ENCODE results near the gene AXDND1.
"Not testable (repeated sequence)": the region's sequence is repeated elsewhere in the genome, so short reads cannot be mapped to it uniquely, and the experiment has no call there.

Gene AXDND1

DNA sequence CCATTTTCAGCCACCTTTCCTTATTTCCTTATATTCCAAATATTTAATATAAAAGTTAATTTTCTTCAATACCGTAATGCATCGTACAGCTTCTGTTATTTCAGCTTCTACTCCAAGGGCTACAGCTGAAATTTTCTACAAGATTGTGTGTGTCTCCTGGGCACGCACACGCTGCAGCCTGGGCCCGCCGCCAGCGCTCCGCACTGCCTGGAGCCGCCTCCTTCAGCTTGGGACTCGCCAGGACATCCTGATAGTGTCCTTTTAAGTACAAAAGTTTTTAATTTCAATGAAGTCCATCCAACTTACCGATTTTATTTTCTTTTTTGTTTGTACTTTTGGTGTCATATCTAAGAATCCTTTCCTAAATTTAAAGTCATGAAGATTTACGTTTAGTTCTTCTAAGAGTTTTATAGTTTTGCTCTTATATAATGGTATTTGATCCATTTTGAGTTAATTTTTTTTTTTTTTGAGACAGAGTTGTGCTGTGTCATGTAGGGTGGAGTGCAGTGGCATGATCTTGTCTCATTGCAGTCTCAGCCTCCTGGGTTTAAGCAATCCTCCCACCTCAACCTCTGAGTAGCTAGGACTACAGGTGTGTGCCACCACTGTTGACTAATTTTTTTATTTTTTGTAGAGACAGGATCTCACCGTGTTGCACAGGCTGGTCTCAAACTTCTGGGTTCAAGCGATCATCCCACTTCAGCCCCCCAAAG is 82.8 kb downstream of the AXDND1 start:
- H3K4me3 ChIP-seq (ENCODE audit: low read depth, low read length), result no peak overlapping the region
- DNase-seq (ENCODE audit: low read depth), result no peak
- in situ Hi-C loops (cut with HindIII; ENCODE audit: low sequenced_read_pairs), result no loop called here
- TF ChIP-seq, protein P1, sequence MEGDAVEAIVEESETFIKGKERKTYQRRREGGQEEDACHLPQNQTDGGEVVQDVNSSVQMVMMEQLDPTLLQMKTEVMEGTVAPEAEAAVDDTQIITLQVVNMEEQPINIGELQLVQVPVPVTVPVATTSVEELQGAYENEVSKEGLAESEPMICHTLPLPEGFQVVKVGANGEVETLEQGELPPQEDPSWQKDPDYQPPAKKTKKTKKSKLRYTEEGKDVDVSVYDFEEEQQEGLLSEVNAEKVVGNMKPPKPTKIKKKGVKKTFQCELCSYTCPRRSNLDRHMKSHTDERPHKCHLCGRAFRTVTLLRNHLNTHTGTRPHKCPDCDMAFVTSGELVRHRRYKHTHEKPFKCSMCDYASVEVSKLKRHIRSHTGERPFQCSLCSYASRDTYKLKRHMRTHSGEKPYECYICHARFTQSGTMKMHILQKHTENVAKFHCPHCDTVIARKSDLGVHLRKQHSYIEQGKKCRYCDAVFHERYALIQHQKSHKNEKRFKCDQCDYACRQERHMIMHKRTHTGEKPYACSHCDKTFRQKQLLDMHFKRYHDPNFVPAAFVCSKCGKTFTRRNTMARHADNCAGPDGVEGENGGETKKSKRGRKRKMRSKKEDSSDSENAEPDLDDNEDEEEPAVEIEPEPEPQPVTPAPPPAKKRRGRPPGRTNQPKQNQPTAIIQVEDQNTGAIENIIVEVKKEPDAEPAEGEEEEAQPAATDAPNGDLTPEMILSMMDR (IDR thresholded peaks at IDR 0.05; ENCODE audit: low read depth, low read length, missing control alignments), result no peak

DNA sequence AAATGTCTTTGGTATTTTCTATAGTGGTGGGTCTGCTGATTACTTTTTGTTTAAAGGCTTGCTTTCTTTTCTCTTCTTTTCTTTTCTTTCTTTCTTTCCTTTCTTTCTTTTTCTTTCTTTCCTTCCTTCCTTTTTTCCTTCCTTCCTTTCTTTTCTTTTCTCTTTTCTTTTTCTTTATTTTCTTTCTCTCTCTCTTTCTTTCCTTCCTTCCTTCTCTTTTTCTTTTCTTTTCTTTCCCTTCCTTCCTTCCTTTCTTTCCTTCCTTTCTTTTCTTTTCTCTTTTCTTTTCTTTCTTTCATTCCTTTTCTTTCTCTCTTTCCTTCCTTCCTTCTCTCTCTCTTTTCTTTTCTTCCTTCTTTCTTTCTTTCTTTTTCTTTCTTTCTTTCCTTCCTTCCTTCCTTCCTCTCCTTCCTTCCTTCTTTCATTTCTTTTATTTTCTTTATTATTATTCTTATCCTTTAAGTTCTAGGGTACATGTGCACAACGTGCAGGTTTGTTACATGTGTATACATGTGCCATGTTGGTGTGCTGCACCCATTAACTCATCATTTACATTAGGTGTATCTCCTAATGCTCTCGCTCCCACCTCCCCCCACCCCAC is 93.9 kb downstream of the AXDND1 start:
- H3K4me3 ChIP-seq (ENCODE audit: low read depth, low read length); in situ Hi-C loops (cut with HindIII; ENCODE audit: low sequenced_read_pairs); DNase-seq (ENCODE audit: low read depth): not testable (repeated sequence)

DNA sequence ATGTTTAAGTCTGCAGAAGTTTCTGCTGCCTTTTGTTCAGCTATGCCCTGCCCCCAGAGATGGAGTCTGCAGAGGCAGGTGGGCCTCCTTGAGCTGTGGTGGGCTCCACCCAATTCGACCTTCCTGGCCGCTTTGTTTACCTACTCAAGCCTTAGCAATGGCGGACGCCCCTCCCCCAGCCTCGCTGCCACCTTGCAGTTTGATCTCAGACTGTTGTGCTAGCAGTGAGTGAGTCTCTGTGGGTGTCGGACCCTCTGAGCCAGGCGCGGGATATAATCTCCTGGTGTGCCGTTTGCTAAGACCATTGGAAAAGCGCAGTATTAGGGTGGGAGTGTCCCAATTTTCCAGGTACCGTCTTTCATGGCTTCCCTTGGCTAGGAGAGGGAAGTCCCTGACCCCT is 99.9 kb downstream of the AXDND1 start:
- DNase-seq (ENCODE audit: low read depth); in situ Hi-C loops (cut with HindIII; ENCODE audit: low sequenced_read_pairs); H3K4me3 ChIP-seq (ENCODE audit: low read depth, low read length): not testable (repeated sequence)

DNA sequence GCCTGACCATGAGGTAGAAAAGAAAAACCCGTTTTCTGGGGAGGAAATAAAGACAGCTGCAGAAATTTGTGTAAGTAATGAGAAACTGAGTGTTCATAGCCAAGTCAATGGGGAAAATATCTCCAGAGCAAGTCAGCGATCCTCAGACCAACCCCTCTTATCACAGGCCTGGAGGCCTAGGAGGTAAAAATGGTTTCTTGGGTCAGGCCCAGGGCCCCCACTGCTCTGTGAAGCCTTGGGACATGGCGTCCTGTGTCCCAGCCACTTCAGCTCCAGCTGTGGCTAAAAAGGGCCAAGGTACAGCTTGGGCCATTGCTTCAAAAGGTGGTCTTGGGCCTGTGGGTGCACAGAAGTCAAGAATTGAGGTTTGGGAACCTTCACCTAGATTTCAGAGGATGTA is 108.9 kb downstream of the AXDND1 start:
- in situ Hi-C loops (cut with HindIII; ENCODE audit: low sequenced_read_pairs), result no loop called here
- no peak for DNase-seq (ENCODE audit: low read depth)
- TF ChIP-seq, protein P1 (IDR thresholded peaks at IDR 0.05; ENCODE audit: low read depth, low read length, missing control alignments), result no peak
- H3K4me3 ChIP-seq (ENCODE audit: low read depth, low read length), result no peak overlapping the region

DNA sequence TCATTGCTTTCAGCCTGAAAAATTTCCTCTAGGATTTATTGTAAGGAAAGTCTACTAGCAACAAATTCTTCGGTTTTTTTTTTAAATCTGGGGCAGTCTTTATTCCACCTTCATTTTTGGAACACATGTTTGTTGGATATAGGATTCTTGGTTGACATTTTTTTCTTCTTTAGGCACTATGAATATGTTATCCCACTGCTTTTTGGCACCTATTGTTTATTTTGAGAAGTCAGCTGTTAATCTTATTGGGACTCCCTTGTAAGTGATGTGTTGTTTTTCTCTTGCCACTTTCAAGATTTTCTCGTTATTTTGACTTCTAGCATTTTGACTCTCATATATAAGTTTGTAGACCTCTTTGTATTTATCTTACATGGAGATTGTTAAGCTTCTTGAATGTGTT is 110.7 kb downstream of the AXDND1 start:
- in situ Hi-C loops (cut with HindIII; ENCODE audit: low sequenced_read_pairs), result no loop called here
- no peak overlapping the region for H3K4me3 ChIP-seq (ENCODE audit: low read depth, low read length)
- no peak for DNase-seq (ENCODE audit: low read depth)
- TF ChIP-seq, protein P1 (IDR thresholded peaks at IDR 0.05; ENCODE audit: low read depth, low read length, missing control alignments), result no peak

DNA sequence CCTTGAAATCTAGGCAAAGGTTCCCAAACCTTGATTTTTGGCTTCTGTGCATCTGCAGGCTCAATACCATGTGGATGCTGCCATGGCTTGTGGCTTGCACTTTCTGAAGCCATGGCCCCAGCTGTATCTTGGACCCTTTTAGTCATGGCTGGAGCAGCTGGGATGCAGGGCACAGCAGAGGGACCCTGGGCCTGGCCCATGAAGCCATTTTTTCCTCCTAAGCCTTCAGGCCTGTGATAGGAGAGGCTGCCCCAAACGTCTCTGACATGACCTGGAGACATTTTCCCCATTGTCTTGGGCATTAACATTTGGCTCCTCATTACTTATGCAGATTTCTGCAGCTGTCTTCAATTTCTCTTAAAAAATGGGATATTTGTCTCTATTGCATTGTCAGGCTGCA is 112.6 kb downstream of the AXDND1 start:
- DNase-seq (ENCODE audit: low read depth), result no peak
- TF ChIP-seq, protein P1 (IDR thresholded peaks at IDR 0.05; ENCODE audit: low read depth, low read length, missing control alignments), result no peak
- in situ Hi-C loops (cut with HindIII; ENCODE audit: low sequenced_read_pairs), result no loop called here

DNA sequence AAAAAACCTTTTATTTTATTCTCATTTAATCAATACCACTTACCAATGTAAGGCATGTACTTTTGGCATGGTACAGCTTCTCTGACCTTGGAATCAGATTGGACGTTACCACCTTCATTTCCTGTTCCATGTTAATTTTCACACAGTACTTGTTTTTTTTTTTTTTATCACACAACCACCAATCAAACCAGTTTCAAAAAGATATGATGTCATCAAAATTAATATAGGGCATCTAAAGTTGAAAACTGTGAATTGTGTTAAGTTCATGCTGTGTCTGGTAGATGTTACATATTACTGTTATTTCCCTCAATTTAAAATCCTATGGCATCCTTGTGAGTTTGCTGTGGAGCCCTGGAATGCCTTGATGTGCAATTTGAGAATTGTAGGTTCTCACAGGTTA is 124.8 kb downstream of the AXDND1 start:
- in situ Hi-C loops (cut with HindIII; ENCODE audit: low sequenced_read_pairs), result no loop called here
- no peak for DNase-seq (ENCODE audit: low read depth)
- no peak overlapping the region for H3K4me3 ChIP-seq (ENCODE audit: low read depth, low read length)
- TF ChIP-seq, protein P1 (IDR thresholded peaks at IDR 0.05; ENCODE audit: low read depth, low read length, missing control alignments), result no peak

More for the DNA sequence above, 112.6 kb downstream of the AXDND1 start:
- no peak overlapping the region for H3K4me3 ChIP-seq (ENCODE audit: low read depth, low read length)

Data from astrocyte of the cerebellum (primary cell).